K562 (cell line): ENCODE results near the gene ERFL. TPM values are rescaled to one million over a fixed set of nuclear protein-coding genes. Genes with fewer than 3 reads are reported as not detected.

ENCODE experiments used
- BRD4 ChIP-seq: fragments of 200-600 bp; sonication (generic); IDR thresholded peaks from 2 replicates; pipeline ENCODE4 v1.6.1; 2017; ENCODE audit warnings: inconsistent platforms
- FOS ChIP-seq: IDR thresholded peaks from 3 replicates; pipeline ENCODE4 v1.6.1; 2011; ENCODE audit not compliant: insufficient read length; ENCODE audit errors: extremely low read depth
- GABPA ChIP-seq: fragments of 200-800 bp; sonication (Bioruptor generic); conservative IDR thresholded peaks from 2 replicates; pipeline ENCODE4 v1.6.1; 2016; ENCODE audit warnings: low read depth, missing genetic modification characterization, missing compliant biosample characterization
- KAT8 ChIP-seq: fragments of 450-650 bp; IDR thresholded peaks from 2 replicates; pipeline ENCODE4 v1.6.1; 2016; ENCODE audit warnings: low read depth, mild to moderate bottlenecking
- PRPF4 ChIP-seq: fragments of 200-400 bp; formaldehyde crosslinking; IDR thresholded peaks from one replicate; pipeline ENCODE4 v1.6.1; 2017; ENCODE audit warnings: low read length, low read depth, mild to moderate bottlenecking; ENCODE audit not compliant: insufficient read depth, poor library complexity, severe bottlenecking
- ZNF274 ChIP-seq: IDR thresholded peaks from 2 replicates; pipeline ENCODE4 v1.6.1; 2011; ENCODE audit warnings: low read depth, mild to moderate bottlenecking, low read length, moderate library complexity, borderline replicate concordance
- ZNF280B ChIP-seq: fragments of 250-450 bp; sonication (Bioruptor Pico); IDR thresholded peaks from 2 replicates; pipeline ENCODE4 v1.5.1; 2021; ENCODE audit warnings: mild to moderate bottlenecking
- polyA plus RNA-seq, 8 experiments: library from polyadenylated mRNA; depleted of rRNA in 4 of 8; stranded (reverse) in 5 of 8; unstranded in 3 of 8; fragments of >200 nt; fragmentation: Nextera tagmentation in 2 of 8; fragmentation: Illumina TruSeq in 1 of 8; extraction: Ambion mirVana in 2 of 8; extraction: Trizol in 1 of 8; gene quantifications; 2 replicates each; pipeline versions ENCODE4 v1.2.1 to v1.2.3, GENCODE V29; 2011 to 2014; ENCODE audit warnings: inconsistent platforms in 1 of 8, missing spikeins in 1 of 8
- total RNA-seq, 7 experiments: library from RNA; depleted of rRNA in 6 of 7; stranded (reverse); fragments of >200 nt in 6 of 7; fragmentation: Illumina TruSeq in 2 of 7; extraction: Trizol in 2 of 7; gene quantifications; 2 replicates each; pipeline versions ENCODE4 v1.2.1 to v1.2.3, GENCODE V29; 2011 to 2021; ENCODE audit warnings: low replicate concordance in 1 of 7

Gene ERFL
- total and polyA plus RNA-seq, 9 of the 15 experiments (the other 6 are each of a cell fraction or from before 2014, with no cell fraction given): 0.07 to 0.75 (median 0.32) TPM; not detected in 4

GRCh38 chr19:41860419-41861115, 67.7 kb downstream of the ERFL start (continued):
- no peak; the same call in 1 of the 2 replicates for TF ChIP-seq BRD4
- no peak for TF ChIP-seq KAT8
- TF ChIP-seq FOS: no peak
- TF ChIP-seq ZNF274: no peak
- no peak for TF ChIP-seq GABPA
- TF ChIP-seq ZNF280B (CRISPR knock-in tag): no peak
- TF ChIP-seq PRPF4: no peak
